Rectal smooth muscle tissue (tissue), 1 donor: ENCODE measurements around the gene L3MBTL4.
"Not testable (repeated sequence)": the region's sequence is repeated elsewhere in the genome, so short reads cannot be mapped to it uniquely, and the experiment has no call there.

ENCODE experiments used
- H3K27ac ChIP-seq: one replicate; pipeline ENCODE4 v1.7.0; 2013; ENCODE audit warnings: low read depth, low read length, inconsistent platforms
- H3K27me3 ChIP-seq: one replicate; pipeline ENCODE4 v1.7.0; 2013; ENCODE audit warnings: low read length; ENCODE audit not compliant: control insufficient read depth, insufficient read depth
- H3K36me3 ChIP-seq: one replicate; pipeline ENCODE4 v1.7.0; 2013; ENCODE audit warnings: low read length; ENCODE audit not compliant: control insufficient read depth, insufficient read depth
- H3K4me1 ChIP-seq: one replicate; pipeline ENCODE4 v1.7.0; 2013; ENCODE audit warnings: low read length; ENCODE audit not compliant: control insufficient read depth, insufficient read depth
- H3K4me3 ChIP-seq: one replicate; pipeline ENCODE4 v1.7.0; 2013; ENCODE audit warnings: low read length
- H3K9ac ChIP-seq: one replicate; pipeline ENCODE4 v1.7.0; 2013; ENCODE audit warnings: low read length

Gene L3MBTL4

DNA sequence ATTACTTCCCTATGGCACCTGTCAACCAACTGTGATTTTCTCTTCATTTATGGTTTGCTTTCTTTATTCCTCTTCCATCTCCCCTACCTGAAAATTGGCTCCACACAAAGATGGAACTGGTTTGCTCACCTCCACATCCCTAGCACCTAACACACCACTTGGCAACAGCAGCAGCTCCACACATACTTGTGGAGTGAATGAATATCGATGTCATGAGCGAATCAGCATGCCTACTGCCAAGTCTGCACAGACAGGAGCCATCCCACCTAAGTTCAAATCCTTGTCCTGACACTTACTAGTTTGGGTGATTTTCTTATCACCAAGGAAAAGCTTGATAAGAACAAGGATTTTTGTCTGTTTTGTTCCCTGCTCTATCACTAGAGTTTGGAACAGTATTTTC, 328.0 kb downstream of the L3MBTL4 start:
- Histone ChIP-seq H3K4me3 (no peak overlapping the region), H3K36me3 (no peaks in the 10 kb centered on the region), H3K27me3 (no peaks in the 10 kb centered on the region), H3K9ac (no peak overlapping the region), H3K4me1 (no peaks in the 10 kb centered on the region), H3K27ac (no peak overlapping the region)

DNA sequence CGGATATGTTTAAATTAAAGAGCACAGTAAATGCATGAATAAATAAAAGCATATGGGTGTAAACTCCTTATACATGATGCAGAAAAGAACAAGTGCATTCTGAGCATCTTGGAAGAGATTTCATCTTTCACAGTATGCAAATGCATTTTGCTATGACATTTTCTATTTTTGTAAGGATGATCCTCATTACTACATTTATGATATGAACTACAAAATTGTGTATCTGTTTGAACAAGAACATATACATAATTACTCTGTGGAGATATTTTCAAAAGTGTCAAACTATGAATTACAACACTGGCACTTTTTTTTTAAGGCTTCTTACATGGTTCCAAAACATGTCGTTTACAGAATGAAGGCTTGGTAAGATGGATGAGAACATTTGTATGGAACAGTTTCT, 335.3 kb downstream of the L3MBTL4 start:
- no peak overlapping the region for H3K4me3 ChIP-seq
- no peak overlapping the region for H3K9ac ChIP-seq
- H3K4me1 ChIP-seq = no peaks in the 10 kb centered on the region
- H3K27me3 ChIP-seq = no peaks in the 10 kb centered on the region
- H3K36me3 ChIP-seq = no peaks in the 10 kb centered on the region
- no peak overlapping the region for H3K27ac ChIP-seq

DNA sequence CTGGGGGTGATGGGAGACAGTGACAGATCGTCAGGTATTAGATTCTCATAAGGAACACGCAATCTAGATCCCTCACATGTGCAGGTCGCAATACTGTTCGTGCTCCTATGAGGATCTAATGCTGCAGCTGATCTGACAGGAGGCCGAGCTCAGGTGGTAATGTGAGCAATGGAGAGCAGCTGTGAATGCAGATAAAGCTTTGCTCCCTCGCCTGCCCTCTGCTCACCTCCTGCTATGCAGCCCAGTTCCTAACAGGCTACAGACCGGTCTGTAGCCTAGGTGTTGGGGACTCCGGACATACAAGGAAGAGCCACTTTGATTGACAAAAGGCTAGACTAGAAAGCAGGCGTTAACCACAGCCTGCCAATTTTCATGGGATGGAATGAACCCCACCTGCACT, 335.8 kb downstream of the L3MBTL4 start:
- no peak overlapping the region for H3K9ac ChIP-seq
- H3K36me3 ChIP-seq = no peaks in the 10 kb centered on the region
- H3K27me3 ChIP-seq = no peaks in the 10 kb centered on the region
- no peak overlapping the region for H3K4me3 ChIP-seq
- no peaks in the 10 kb centered on the region for H3K4me1 ChIP-seq
- H3K27ac ChIP-seq = no peak overlapping the region

DNA sequence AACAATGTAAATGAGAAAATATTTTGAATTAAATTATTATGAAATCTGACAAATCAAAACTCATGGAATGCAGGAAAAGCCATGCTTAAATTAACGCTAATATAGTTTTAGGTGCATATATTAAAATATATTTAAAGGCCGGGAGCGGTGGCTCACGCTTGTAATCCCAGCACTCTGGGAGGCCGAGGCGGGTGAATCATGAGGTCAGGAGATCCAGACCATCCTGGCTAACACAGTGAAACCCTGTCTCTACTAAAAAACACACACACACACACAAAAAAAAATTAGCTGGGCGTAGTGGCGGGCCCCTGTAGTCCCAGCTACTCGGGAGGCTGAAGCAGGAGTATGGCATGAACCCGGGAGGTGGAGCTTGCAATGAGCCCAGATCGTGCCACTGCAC, 342.3 kb downstream of the L3MBTL4 start:
- not testable (repeated sequence) for H3K9ac ChIP-seq, H3K4me1 ChIP-seq, H3K27ac ChIP-seq, H3K27me3 ChIP-seq, H3K36me3 ChIP-seq, H3K4me3 ChIP-seq

DNA sequence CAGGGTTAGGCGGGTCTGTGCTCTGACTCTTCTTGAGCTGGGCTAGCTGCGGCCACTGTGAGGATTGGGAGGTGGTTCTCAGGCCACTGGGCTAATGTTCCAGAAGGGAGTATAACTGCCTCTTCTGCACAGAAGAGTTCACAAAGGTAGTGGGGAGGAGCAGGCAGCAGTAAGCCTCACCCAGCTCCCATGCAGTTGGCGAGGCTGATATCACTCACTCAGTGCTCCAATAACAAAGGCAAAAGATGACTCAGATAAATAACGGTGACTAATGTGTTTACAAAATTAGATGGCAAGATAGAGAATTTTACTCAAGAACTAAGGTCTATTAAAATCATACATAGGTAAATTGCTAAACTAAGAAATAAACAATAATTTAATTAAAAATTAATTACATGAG, 345.2 kb downstream of the L3MBTL4 start:
- H3K4me3 ChIP-seq = no peak overlapping the region
- H3K9ac ChIP-seq = no peak overlapping the region
- no peak overlapping the region for H3K27ac ChIP-seq
- no peaks in the 10 kb centered on the region for H3K27me3 ChIP-seq
- no peaks in the 10 kb centered on the region for H3K4me1 ChIP-seq
- no peaks in the 10 kb centered on the region for H3K36me3 ChIP-seq

DNA sequence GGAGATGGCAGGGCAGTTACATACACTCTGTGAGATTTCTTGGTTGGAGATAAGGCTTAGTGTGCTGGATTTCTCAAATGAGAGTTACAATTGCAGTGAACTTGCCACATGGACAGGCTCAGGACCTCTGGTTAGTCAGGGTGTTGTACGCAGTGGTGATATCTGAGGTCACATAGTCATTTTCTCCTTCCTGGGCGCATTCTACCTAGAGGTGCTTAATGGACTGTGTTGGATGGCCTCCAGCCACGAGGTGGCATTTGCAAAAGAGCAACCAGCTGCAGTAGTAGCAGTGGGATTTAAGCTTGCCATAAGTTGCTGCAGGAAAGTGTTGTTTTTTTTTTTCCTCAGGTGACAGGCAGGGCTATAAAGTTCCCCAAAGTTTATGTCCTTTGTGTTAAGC, 345.6 kb downstream of the L3MBTL4 start:
- no peak overlapping the region for H3K4me3 ChIP-seq
- H3K9ac ChIP-seq = no peak overlapping the region
- no peaks in the 10 kb centered on the region for H3K27me3 ChIP-seq
- H3K27ac ChIP-seq = no peak overlapping the region
- no peaks in the 10 kb centered on the region for H3K36me3 ChIP-seq
- H3K4me1 ChIP-seq = no peaks in the 10 kb centered on the region

DNA sequence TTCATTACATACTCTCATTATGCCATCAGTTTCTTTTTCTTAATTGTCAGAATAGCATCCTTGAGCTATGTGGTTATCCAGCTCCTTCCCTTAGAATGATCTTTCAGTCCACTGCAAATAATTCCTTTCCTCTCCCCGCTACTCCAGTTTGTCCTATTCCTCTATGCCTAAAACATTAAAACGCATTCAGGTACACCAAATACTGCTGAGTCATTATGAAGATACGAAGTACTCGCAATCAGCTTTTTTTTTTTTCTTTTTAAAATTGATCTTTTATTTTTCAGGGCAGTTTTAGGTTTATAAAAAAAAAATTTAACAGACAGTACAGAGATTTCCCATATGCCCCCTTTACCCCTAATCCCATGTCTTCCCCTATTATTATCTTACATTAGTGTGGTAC, 354.6 kb downstream of the L3MBTL4 start:
- Histone ChIP-seq H3K27me3 (no peaks in the 10 kb centered on the region), H3K36me3 (no peaks in the 10 kb centered on the region), H3K27ac (no peak overlapping the region), H3K4me1 (no peaks in the 10 kb centered on the region), H3K4me3 (no peak overlapping the region), H3K9ac (no peak overlapping the region)

DNA sequence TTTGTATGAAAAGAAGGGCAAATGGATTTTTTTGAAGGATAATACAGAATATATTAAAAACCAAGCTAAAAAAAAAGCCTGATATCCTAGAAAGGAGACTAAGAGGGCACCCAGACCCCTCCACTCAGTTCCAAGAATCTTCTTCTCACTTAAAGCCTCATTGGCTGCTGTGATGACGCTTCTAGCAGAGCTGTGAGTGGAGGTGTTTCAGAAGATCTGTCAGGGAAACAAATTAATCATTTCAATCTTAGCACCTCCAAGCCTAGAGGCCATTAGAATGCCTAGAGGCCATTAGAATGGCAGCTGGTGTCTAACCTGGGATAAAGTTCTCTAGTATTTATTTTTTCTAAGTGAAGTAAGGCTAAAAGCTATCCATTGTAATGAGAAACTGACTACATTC, 355.2 kb downstream of the L3MBTL4 start:
- Histone ChIP-seq H3K4me3 (no peak overlapping the region), H3K27ac (no peak overlapping the region), H3K36me3 (no peaks in the 10 kb centered on the region), H3K27me3 (no peaks in the 10 kb centered on the region), H3K4me1 (no peaks in the 10 kb centered on the region), H3K9ac (no peak overlapping the region)

DNA sequence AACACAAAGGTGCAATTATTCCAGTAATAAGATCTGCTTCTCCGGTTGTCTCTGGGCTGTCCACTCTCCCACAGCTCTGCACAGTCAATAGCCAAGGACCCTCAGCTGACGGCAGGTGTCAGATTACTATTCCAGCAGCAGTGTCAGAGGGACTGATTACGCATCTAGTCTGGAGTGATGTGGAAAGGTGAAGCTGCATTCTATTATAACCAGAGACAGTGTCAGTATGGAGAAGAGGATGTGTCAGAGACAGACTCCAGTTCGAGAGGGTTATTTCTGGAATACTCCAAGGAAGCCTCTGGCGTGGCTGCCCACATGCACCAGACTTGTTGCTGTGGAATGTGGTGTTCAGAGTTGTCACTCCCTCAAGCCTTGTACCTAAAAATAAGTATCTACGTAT, 355.8 kb downstream of the L3MBTL4 start:
- no peaks in the 10 kb centered on the region for H3K4me1 ChIP-seq
- no peak overlapping the region for H3K27ac ChIP-seq
- H3K4me3 ChIP-seq = no peak overlapping the region
- H3K9ac ChIP-seq = no peak overlapping the region
- no peaks in the 10 kb centered on the region for H3K27me3 ChIP-seq
- H3K36me3 ChIP-seq = no peaks in the 10 kb centered on the region

DNA sequence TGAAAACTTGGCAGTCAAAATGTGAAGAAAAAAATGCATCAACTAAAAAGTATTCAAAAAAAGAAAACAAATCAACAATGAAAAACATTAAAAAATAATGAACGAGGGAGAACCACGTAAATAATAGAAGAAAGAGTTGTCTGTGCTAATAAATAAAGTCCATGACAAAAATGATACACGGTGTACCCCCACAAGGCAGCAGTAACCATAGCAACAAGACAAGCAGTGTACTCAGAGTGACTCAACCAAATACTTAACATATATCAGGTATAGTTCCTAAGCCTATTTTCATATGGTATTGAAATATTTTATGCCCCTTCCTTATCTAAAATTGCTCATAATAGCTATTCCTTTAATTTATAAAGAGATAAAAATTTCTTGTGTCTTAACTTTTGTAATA, 357.1 kb downstream of the L3MBTL4 start:
- Histone ChIP-seq H3K9ac (no peak overlapping the region), H3K27ac (no peak overlapping the region), H3K36me3 (no peaks in the 10 kb centered on the region), H3K27me3 (no peaks in the 10 kb centered on the region), H3K4me3 (no peak overlapping the region), H3K4me1 (no peaks in the 10 kb centered on the region)

DNA sequence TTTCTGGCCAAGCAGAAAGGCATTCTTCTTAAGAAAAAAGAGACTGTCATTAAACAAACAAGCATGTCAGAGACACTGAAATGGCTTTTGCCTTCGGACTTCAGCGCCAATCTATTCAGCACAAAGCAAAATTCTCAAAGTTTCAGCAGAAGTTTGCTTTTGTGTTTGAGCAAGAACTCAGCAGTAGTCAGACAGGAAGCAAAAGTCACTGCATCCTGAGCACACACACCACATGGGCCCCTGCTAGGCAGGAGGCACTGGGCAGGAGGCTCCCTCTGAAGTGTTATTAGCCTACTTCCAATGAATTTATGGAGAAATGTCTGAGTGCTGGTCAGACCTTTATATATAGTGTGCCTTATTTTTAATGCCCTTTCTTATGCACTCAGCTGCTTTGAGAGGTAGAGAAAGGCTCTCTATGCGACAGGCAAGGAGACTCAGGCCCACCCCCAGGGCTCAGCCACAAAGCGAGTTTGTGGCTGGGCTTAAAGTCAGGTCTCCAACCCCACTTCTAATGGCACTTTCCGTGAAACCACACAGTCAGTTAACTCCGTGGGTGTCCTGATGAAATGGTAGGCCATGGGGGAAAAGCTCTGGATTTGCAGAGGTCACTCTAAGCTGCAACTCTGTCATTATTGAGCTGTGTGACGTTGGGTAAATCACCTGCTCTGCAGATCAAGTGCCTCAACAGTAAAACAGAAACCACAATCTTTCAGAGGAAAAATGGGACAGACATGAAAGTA, 358.4 kb downstream of the L3MBTL4 start:
- Histone ChIP-seq H3K4me1 (no peaks in the 10 kb centered on the region), H3K36me3 (no peaks in the 10 kb centered on the region), H3K4me3 (no peak overlapping the region), H3K27me3 (no peaks in the 10 kb centered on the region), H3K9ac (no peak overlapping the region), H3K27ac (no peak overlapping the region)

DNA sequence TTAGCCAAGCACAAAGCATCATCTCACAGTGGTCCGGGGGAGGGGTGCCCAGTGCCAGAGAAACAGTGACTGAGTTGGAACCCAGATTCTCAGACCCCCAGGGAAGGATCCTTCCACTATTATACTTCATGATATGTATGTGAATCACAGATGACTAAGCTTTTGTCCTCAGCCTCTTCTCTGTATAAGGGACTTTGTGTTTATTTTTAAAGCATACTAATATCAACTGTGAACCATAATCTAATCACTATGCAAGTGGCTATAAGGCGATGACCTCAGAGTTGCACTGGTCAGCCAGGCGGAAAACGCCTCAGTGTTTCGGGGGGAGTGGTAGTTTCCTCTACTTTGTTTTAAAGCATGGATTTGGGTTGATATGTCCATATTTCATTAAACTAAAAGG, 359.0 kb downstream of the L3MBTL4 start:
- Histone ChIP-seq H3K27me3 (no peaks in the 10 kb centered on the region), H3K36me3 (no peaks in the 10 kb centered on the region), H3K4me1 (no peaks in the 10 kb centered on the region), H3K4me3 (no peak overlapping the region), H3K9ac (no peak overlapping the region), H3K27ac (no peak overlapping the region)

DNA sequence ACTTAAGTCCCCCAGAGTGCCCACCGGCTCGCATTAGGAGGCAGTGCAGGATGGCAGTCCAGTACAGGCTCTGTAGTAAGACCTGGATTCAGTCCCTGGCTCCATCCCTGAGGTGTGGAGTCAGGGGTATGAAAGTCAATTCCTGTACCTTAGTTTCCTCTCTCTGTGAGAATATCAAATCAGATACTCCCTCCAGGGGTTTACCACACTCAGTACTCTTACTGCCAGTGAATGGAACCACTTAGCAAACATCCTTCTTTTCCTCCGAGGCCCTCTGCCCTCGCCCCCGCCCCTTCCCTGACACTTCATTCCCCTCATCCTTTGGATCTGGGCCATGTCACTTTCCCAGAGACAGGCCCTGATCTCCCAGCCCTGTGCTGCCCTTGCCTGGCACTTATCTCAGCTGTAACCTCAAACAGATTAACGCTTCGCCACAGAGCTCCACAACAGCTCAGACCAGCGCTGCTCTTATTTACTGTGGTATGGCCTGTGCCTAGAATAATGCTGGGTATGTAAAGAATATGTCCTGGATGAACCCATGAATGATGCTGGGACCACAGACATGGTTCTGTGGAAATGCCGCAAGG, 360.4 kb downstream of the L3MBTL4 start:
- Histone ChIP-seq H3K4me1 (no peaks in the 10 kb centered on the region), H3K27me3 (no peaks in the 10 kb centered on the region), H3K9ac (no peak overlapping the region), H3K4me3 (no peak overlapping the region), H3K36me3 (no peaks in the 10 kb centered on the region), H3K27ac (no peak overlapping the region)
